GM12878 (cell line): ENCODE data around the gene GARRE1. TPM values are rescaled to one million over a fixed set of nuclear protein-coding genes. Genes with fewer than 3 reads are reported as not detected.

Source experiments
- ASH2L ChIP-seq: fragments of 300-600, 200-600 bp; sonication (generic); IDR thresholded peaks from 2 replicates; pipeline ENCODE4 v1.6.1; 2017; ENCODE audit warnings: low read depth, mild to moderate bottlenecking, borderline replicate concordance
- ATF3 ChIP-seq: IDR thresholded peaks from 2 replicates; pipeline ENCODE4 v1.6.1; 2011; ENCODE audit warnings: low read depth, mild to moderate bottlenecking, low read length, moderate library complexity, borderline replicate concordance; ENCODE audit errors: extremely low read depth
- BCLAF1 ChIP-seq: fragments of 450-650 bp; IDR thresholded peaks from 2 replicates; pipeline ENCODE4 v1.6.1; 2017; ENCODE audit warnings: antibody characterized with exemption, mild to moderate bottlenecking, moderate library complexity
- ETV6 ChIP-seq, 2 experiments: fragments of 450-650 bp in 1 of 2; IDR thresholded peaks in 1 of 2; conservative IDR thresholded peaks in 1 of 2; 2 replicates each; pipeline ENCODE4 v1.6.1; 2014; ENCODE audit warnings: antibody characterized with exemption in 1 of 2, borderline replicate concordance in 1 of 2, low read depth in 1 of 2, mild to moderate bottlenecking in 1 of 2, moderate library complexity in 1 of 2
- MEF2A ChIP-seq: IDR thresholded peaks from 2 replicates; pipeline ENCODE4 v1.6.1; 2011; ENCODE audit warnings: low read depth, mild to moderate bottlenecking, low read length, moderate library complexity; ENCODE audit not compliant: insufficient read depth
- PAX5 ChIP-seq: IDR thresholded peaks from 2 replicates; pipeline ENCODE4 v1.6.1; 2011; ENCODE audit warnings: low read depth, low read length, borderline replicate concordance
- PKNOX1 ChIP-seq: fragments of 450-650 bp; IDR thresholded peaks from 2 replicates; pipeline ENCODE4 v1.6.1; 2016; ENCODE audit warnings: mild to moderate bottlenecking
- RELB ChIP-seq: fragments of 450-650 bp; IDR thresholded peaks from 2 replicates; pipeline ENCODE4 v1.6.1; 2017; ENCODE audit warnings: low read depth, mild to moderate bottlenecking, moderate library complexity
- SPI1 ChIP-seq: IDR thresholded peaks from 2 replicates; pipeline ENCODE4 v1.6.1; 2011; ENCODE audit warnings: low read depth, mild to moderate bottlenecking, low read length, moderate library complexity, borderline replicate concordance; ENCODE audit not compliant: insufficient read depth
- ZBTB33 ChIP-seq: fragments of 450-650 bp; IDR thresholded peaks from 2 replicates; pipeline ENCODE4 v1.6.1; 2017; ENCODE audit warnings: mild to moderate bottlenecking
- ZNF592 ChIP-seq: fragments of 450-650 bp; IDR thresholded peaks from 2 replicates; pipeline ENCODE4 v1.6.1; 2017; ENCODE audit warnings: mild to moderate bottlenecking, moderate library complexity
- polyA plus RNA-seq, 11 experiments: library from polyadenylated mRNA; depleted of rRNA in 4 of 11; unstranded in 6 of 11; stranded (reverse) in 5 of 11; fragments of >200 nt; fragmentation: Nextera tagmentation in 4 of 11; fragmentation: Illumina TruSeq in 1 of 11; extraction: Ambion mirVana in 4 of 11; extraction: Trizol in 1 of 11; gene quantifications; 1 replicate in 1 of 11; 2 replicates in 10 of 11; pipeline versions ENCODE4 v1.2.1 to v1.2.3, GENCODE V29; 2011 to 2016; ENCODE audit warnings: inconsistent platforms in 2 of 11, missing spikeins in 2 of 11, low read depth in 1 of 11
- total RNA-seq, 4 experiments: library from RNA; depleted of rRNA in 3 of 4; stranded (reverse); fragments of >200 nt in 3 of 4; fragmentation: Illumina TruSeq in 1 of 4; extraction: Trizol in 1 of 4; gene quantifications; 2 replicates each; pipeline versions ENCODE4 v1.2.1 to v1.2.3, GENCODE V29; 2013 to 2021

The GARRE1 gene
- total and polyA plus RNA-seq, 10 of the 15 experiments (the other 5 are each of a cell fraction or from before 2014, with no cell fraction given): 1.1 to 9.4 (median 5.1) TPM

- 0 out of 2 replicates have a peak, but pooled peaks have one; percentile 24 for TF ChIP-seq RELB
- peak; percentile 90 for TF ChIP-seq SPI1
- no peak for TF ChIP-seq BCLAF1
- TF ChIP-seq PKNOX1: peak; percentile 61
- no peak for TF ChIP-seq ATF3
- no peak for TF ChIP-seq ZBTB33
- TF ChIP-seq ASH2L: no peak
- TF ChIP-seq MEF2A: 0 out of 2 replicates have a peak, but pooled peaks have one; percentile 50
- TF ChIP-seq PAX5: no peak; the same call in 1 of the 2 replicates
- TF ChIP-seq ZNF592: no peak
- peak; percentile 61 to 100; a peak in 2 of 4 replicates for TF ChIP-seq ETV6 (conservative IDR thresholded peaks at IDR 0.05 in 1 of 2, IDR thresholded peaks at IDR 0.05 in 1 of 2; ENCODE audit: borderline replicate concordance in 1 of 2, low read depth in 1 of 2)
Measured at GRCh38 chr19:34269968-34270621, 15.7 kb downstream of the GARRE1 start (continued).
